Natural killer cell (primary cell): ENCODE measurements around the gene KCNC4. TPM values are rescaled to one million over a fixed set of nuclear protein-coding genes. Genes with fewer than 3 reads are reported as not detected.

Experiments used
- ATAC-seq, 3 donors: fragments of 150-1000 bp in 2 of 3; fragments of 200-7000 bp in 1 of 3; cut with Tn5 transposase; 1 replicate in 1 of 3; 2 replicates in 2 of 3; pipeline ENCODE4 v1.10.0; 2021; ENCODE audit warnings: mild to moderate bottlenecking in 2 of 3, moderate library complexity in 2 of 3
- DNase-seq, 2 donors: peaks; one replicate each; pipeline versions ENCODE4 v3.0.0 to v3.0.0-alpha.2; 2013 to 2021; ENCODE audit warnings: mixed read lengths in 1 of 2
- H3K27ac ChIP-seq: one replicate; pipeline ENCODE4 v1.5.1; 2013; ENCODE audit warnings: mild to moderate bottlenecking, low read length
- H3K27me3 ChIP-seq: one replicate; pipeline ENCODE4 v1.6.1; 2013; ENCODE audit warnings: low read length; ENCODE audit not compliant: control insufficient read depth, insufficient read depth
- H3K36me3 ChIP-seq: one replicate; pipeline ENCODE4 v1.6.1; 2013; ENCODE audit warnings: low read length; ENCODE audit not compliant: control insufficient read depth, insufficient read depth
- H3K4me1 ChIP-seq: one replicate; pipeline ENCODE4 v1.6.1; 2013; ENCODE audit warnings: low read length; ENCODE audit not compliant: control insufficient read depth, insufficient read depth
- H3K4me3 ChIP-seq: one replicate; pipeline ENCODE4 v1.5.1; 2013; ENCODE audit warnings: low read length
- H3K9me3 ChIP-seq: one replicate; pipeline ENCODE4 v1.6.1; 2013; ENCODE audit warnings: low read length; ENCODE audit not compliant: control insufficient read depth, insufficient read depth
- H3K27ac Mint-ChIP-seq, 2 donors: one replicate each; pipeline ENCODE4 v1.8.0; 2022; ENCODE audit warnings: mild to moderate bottlenecking in 2 of 2, mixed read lengths in 2 of 2, moderate library complexity in 1 of 2
- H3K27me3 Mint-ChIP-seq, 2 donors: one replicate each; pipeline ENCODE4 v1.8.0; 2022; ENCODE audit warnings: low read depth in 2 of 2, mixed read lengths in 2 of 2
- H3K36me3 Mint-ChIP-seq: one replicate; pipeline ENCODE4 v1.8.0; 2022; ENCODE audit warnings: mixed read lengths
- H3K4me1 Mint-ChIP-seq, 2 donors: one replicate each; pipeline ENCODE4 v1.8.0; 2022; ENCODE audit warnings: mixed read lengths in 2 of 2
- H3K4me3 Mint-ChIP-seq: one replicate; pipeline ENCODE4 v1.8.0; 2022; ENCODE audit warnings: mild to moderate bottlenecking, moderate library complexity, mixed read lengths
- H3K9me3 Mint-ChIP-seq, 2 donors: one replicate each; pipeline ENCODE4 v1.8.0; 2022; ENCODE audit warnings: mixed read lengths in 2 of 2
- WGBS: methylation state at CpG from one replicate; pipeline ENCODE4 v1.1.7; 2013; ENCODE audit warnings: missing lambda C conversion rate; ENCODE audit not compliant: insufficient coverage; 5-methylcytosine and 5-hydroxymethylcytosine counted together
- intact Hi-C: fragments of 100-400 bp; cut with micrococcal nuclease; formaldehyde crosslinking; loops from one replicate; pipeline ENCODE4 v1.14.2; 2022
- total RNA-seq, 4 donors: library from RNA; stranded (reverse); fragments of 120-200 nt in 1 of 4; gene quantifications; one replicate each; pipeline versions ENCODE4 v1.2.3 to v1.2.4, GENCODE V29; 2013 to 2022
- TF ChIP-seq, protein P1 (sequence below): fragments of 200-600 bp; IDR thresholded peaks from one replicate; pipeline ENCODE4 v1.8.0; 2022; ENCODE audit warnings: antibody characterized with exemption

Gene KCNC4
- total RNA-seq, 3 donors from 2014 or later (not counting 1 experiment from before 2014, with no cell fraction given): 2.5 to 3.9 (median 3.3) TPM

DNA sequence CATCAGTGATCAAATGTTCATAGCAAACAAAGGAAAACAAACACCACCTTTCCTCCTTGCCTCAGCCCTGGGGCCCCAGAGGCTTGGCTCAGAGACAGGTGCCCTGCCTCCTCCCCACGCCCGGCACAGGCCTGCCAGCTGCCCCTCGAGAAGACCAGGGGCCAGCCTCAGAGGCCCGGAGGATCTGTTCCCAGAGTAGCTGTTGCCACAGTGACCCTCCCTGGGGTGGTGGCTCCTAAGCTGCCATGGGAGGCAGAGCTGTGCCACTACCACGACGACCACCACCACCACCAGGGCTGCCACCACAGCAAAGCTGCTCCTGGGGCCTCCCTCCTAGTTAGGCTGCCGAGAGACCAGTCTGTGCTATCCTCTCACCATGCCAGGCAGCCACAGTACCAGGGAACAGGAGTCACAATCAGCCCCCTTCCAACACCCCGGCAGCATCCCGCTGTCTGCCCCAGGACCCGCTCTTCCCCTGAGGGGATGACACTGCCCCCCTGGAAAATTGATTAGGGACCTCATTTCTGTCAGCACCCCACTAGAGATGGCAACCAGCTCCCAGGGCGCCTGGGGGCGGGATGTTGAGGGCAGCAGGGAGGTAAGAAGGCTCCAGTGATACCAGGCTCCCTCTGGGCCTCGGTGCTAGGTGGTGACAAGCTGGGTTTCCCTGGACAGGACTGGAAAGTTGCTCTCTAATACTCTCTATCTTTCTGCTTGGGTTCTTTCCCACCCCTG is 30.5 kb downstream of the KCNC4 start:
- H3K36me3 ChIP-seq: no peaks in the 10 kb centered on the region
- TF ChIP-seq, protein P1, sequence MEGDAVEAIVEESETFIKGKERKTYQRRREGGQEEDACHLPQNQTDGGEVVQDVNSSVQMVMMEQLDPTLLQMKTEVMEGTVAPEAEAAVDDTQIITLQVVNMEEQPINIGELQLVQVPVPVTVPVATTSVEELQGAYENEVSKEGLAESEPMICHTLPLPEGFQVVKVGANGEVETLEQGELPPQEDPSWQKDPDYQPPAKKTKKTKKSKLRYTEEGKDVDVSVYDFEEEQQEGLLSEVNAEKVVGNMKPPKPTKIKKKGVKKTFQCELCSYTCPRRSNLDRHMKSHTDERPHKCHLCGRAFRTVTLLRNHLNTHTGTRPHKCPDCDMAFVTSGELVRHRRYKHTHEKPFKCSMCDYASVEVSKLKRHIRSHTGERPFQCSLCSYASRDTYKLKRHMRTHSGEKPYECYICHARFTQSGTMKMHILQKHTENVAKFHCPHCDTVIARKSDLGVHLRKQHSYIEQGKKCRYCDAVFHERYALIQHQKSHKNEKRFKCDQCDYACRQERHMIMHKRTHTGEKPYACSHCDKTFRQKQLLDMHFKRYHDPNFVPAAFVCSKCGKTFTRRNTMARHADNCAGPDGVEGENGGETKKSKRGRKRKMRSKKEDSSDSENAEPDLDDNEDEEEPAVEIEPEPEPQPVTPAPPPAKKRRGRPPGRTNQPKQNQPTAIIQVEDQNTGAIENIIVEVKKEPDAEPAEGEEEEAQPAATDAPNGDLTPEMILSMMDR: no peak
- no peak overlapping the region for H3K4me3 Mint-ChIP-seq
- H3K27me3 ChIP-seq: no peaks in the 10 kb centered on the region
- H3K4me1 Mint-ChIP-seq: no peaks in the 10 kb centered on the region
- no peak overlapping the region for H3K4me3 ChIP-seq
- 86% methylated on average over 13 of the region's 13 CpGs for WGBS
- intact Hi-C loops: no loop called here
- no peak overlapping the region for H3K27ac ChIP-seq
- H3K9me3 Mint-ChIP-seq: no peaks in the 10 kb centered on the region
- H3K4me1 ChIP-seq: peaks cover 8% of the 10 kb centered on the region
- ATAC-seq: no peak
- peaks cover 5 to 22% of the 10 kb centered on the region in 2 donors for H3K27me3 Mint-ChIP-seq
- no peaks in the 10 kb centered on the region for H3K9me3 ChIP-seq
- DNase-seq: no peak
- H3K36me3 Mint-ChIP-seq: no peaks in the 10 kb centered on the region
- H3K27ac Mint-ChIP-seq: no peak overlapping the region

DNA sequence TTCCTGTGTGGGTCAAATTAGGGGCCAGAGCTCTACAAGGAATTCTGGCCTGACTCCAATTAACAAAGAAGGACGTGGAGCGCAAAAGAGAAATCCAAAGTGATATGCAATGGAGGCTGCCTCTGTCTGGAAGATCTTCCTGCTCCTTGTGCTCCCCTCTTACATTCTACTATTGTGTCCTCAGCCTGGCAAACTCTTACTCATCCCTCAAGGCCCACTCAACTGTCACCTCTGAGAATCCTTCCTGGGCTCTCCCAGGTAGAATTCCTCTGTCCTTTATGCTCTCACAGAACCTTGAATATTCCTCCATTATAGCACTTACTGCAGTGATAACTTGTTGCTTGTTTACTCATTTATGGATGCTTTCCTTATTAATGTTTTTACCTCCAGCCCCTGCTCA is 31.4 kb downstream of the KCNC4 start:
- Mint-ChIP-seq H3K9me3 (no peaks in the 10 kb centered on the region), H3K4me3 (no peak overlapping the region), H3K4me1 (no peaks in the 10 kb centered on the region), H3K36me3 (no peaks in the 10 kb centered on the region), H3K27me3 (peaks cover 5 to 29% of the 10 kb centered on the region in 2 donors), H3K27ac (no peak overlapping the region)
- DNase-seq: no peak
- Histone ChIP-seq H3K36me3 (no peaks in the 10 kb centered on the region), H3K4me1 (peaks cover 8% of the 10 kb centered on the region), H3K9me3 (no peaks in the 10 kb centered on the region), H3K27ac (no peak overlapping the region), H3K27me3 (no peaks in the 10 kb centered on the region), H3K4me3 (no peak overlapping the region)
- 69% methylated on average over 2 of the region's 2 CpGs for WGBS
- intact Hi-C loops: no loop called here
- ATAC-seq: no peak
- TF ChIP-seq, protein P1: no peak

DNA sequence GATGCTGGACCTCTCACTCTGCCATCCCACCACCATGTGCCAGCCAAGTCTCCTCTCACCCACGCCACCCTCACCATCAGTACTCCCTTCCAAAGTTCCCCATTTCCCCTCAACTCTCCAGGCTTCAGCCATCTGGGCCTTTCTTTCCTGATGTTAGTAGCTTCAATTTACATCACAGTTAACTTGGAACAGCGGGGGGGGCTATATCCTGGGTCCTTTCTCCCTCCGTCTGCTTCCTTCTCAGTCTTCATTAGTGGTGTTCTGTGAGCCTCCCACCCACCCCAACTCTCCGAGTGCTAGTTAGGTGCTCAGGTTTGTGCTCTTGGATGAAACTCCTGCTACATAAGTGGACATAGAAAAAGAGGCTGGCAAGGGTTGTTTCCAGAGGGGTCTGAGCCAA is 31.9 kb downstream of the KCNC4 start:
- no peaks in the 10 kb centered on the region for H3K9me3 Mint-ChIP-seq
- Histone ChIP-seq H3K4me1 (peaks cover 8% of the 10 kb centered on the region), H3K27ac (no peak overlapping the region), H3K36me3 (no peaks in the 10 kb centered on the region), H3K4me3 (no peak overlapping the region), H3K9me3 (no peaks in the 10 kb centered on the region), H3K27me3 (no peaks in the 10 kb centered on the region)
- no peak overlapping the region for H3K27ac Mint-ChIP-seq
- H3K36me3 Mint-ChIP-seq: no peaks in the 10 kb centered on the region
- H3K4me1 Mint-ChIP-seq: no peaks in the 10 kb centered on the region
- DNase-seq (no peak), ATAC-seq (no peak)
- 91% methylated on average over 3 of the region's 4 CpGs for WGBS
- H3K4me3 Mint-ChIP-seq: no peak overlapping the region
- TF ChIP-seq, protein P1: no peak
- intact Hi-C loops: no loop called here
- peaks cover 8 to 35% of the 10 kb centered on the region in 2 donors for H3K27me3 Mint-ChIP-seq

DNA sequence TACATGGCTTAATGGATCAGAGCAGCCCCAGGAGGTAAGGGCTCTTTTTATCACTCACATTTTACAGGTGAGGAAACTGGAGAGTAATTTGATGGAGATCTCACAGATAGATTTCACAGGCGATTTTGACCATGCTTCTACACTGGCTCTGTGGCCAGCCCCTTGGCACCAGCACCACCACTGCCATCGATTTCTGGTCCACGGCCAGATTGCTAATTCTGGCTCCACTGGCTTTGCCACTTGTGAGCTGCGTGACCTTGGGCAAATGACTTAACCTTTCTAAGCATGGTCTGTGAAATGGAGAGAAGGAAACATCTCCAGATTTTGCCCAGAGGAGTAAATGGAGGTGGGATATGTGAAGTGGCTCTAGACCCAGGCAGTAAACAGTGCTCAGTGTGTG is 32.6 kb downstream of the KCNC4 start:
- peaks cover 8 to 36% of the 10 kb centered on the region in 2 donors for H3K27me3 Mint-ChIP-seq
- intact Hi-C loops: no loop called here
- Histone ChIP-seq H3K9me3 (no peaks in the 10 kb centered on the region), H3K27ac (no peak overlapping the region), H3K4me1 (peaks cover 8% of the 10 kb centered on the region), H3K27me3 (no peaks in the 10 kb centered on the region), H3K36me3 (no peaks in the 10 kb centered on the region), H3K4me3 (no peak overlapping the region)
- DNase-seq (no peak), ATAC-seq (no peak)
- no peak overlapping the region for H3K4me3 Mint-ChIP-seq
- H3K4me1 Mint-ChIP-seq: no peaks in the 10 kb centered on the region
- 91% methylated on average over 4 of the region's 4 CpGs for WGBS
- no peak overlapping the region for H3K27ac Mint-ChIP-seq
- no peaks in the 10 kb centered on the region for H3K36me3 Mint-ChIP-seq
- H3K9me3 Mint-ChIP-seq: no peaks in the 10 kb centered on the region
- TF ChIP-seq, protein P1: no peak
